Measurements from ENCODE around the gene LGALSL. TPM values are rescaled to one million over a fixed set of nuclear protein-coding genes. Genes with fewer than 3 reads are reported as not detected.

The LGALSL gene
- total and polyA plus RNA-seq, 2 donors (not counting 1 experiment from before 2014, with no cell fraction given): 0.40 to 1.8 TPM

DNA sequence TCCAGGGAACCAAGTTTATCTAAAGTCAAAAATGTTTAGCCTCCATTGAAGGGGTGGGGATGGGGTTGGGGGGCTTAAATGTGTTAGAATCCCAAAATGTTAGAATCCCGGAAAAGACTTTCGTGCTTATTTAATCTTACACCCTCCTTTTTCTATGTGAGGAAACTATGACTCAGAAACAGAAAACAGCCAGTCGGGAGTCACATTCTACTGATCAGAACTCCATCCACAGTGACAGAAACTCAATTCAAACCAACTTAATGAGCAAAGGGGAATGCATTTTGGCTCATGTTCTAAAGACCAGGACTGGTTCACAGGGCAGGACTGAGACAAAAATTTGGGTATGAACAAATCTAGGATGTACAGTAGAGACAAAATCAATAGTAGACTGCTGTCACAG, 38.3 kb downstream of the LGALSL start:
- H3K27ac ChIP-seq (ENCODE audit: low read length in 2 of 2): no peak overlapping the region
- intact Hi-C loops (cut with micrococcal nuclease): no loop called here
- POLR2A ChIA-PET: no interaction called here
- no peak overlapping the region for H2AFZ ChIP-seq (ENCODE audit: insufficient read depth, low read depth, low read length, poor library complexity, severe bottlenecking)
- no peaks in the 10 kb centered on the region for H3K79me2 ChIP-seq (ENCODE audit: control insufficient read depth, insufficient read depth, low read length)
- H3K4me1 ChIP-seq (ENCODE audit: control insufficient read depth in 2 of 2, insufficient read depth in 2 of 2, low read length in 2 of 2): peaks cover 3 to 4% of the 10 kb centered on the region in 2 donors
- CTCF ChIA-PET: interaction anchor here (1.0 to 15.6 kb wide), 3 partner anchors 30 to 442 kb away, joined by 3 to 398 read pairs (median 3); no protein-coding TSS in a partner anchor
- no peak overlapping the region for H3K4me3 Mint-ChIP-seq
- no peak for DNase-seq
- no peaks in the 10 kb centered on the region for H3K9me3 Mint-ChIP-seq (ENCODE audit: insufficient read depth)
- TF ChIP-seq EZH2 (IDR thresholded peaks at IDR 0.05; ENCODE audit: borderline replicate concordance, insufficient read depth, low read depth, low read length, poor library complexity, severe bottlenecking): no peak
- TF ChIP-seq, protein P1, sequence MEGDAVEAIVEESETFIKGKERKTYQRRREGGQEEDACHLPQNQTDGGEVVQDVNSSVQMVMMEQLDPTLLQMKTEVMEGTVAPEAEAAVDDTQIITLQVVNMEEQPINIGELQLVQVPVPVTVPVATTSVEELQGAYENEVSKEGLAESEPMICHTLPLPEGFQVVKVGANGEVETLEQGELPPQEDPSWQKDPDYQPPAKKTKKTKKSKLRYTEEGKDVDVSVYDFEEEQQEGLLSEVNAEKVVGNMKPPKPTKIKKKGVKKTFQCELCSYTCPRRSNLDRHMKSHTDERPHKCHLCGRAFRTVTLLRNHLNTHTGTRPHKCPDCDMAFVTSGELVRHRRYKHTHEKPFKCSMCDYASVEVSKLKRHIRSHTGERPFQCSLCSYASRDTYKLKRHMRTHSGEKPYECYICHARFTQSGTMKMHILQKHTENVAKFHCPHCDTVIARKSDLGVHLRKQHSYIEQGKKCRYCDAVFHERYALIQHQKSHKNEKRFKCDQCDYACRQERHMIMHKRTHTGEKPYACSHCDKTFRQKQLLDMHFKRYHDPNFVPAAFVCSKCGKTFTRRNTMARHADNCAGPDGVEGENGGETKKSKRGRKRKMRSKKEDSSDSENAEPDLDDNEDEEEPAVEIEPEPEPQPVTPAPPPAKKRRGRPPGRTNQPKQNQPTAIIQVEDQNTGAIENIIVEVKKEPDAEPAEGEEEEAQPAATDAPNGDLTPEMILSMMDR (IDR thresholded peaks at IDR 0.05): no peak
- no peak overlapping the region for H3K4me3 ChIP-seq (ENCODE audit: control extremely low read depth in 1 of 5, extremely low read depth in 1 of 5, insufficient read depth in 1 of 5, low read depth in 2 of 5, low read length in 4 of 5)
- no peak overlapping the region for H3K4me2 ChIP-seq (replicated peaks; ENCODE audit: low read depth, low read length, poor library complexity, severe bottlenecking)
- H3K9ac ChIP-seq (ENCODE audit: low read length): no peak overlapping the region
- H3K4me1 Mint-ChIP-seq: peaks cover 5% of the 10 kb centered on the region
- H3K27me3 Mint-ChIP-seq: peaks cover 25% of the 10 kb centered on the region
- no CpG with 5 or more reads among the region's 3 CpGs for WGBS (ENCODE audit: insufficient coverage)
- H3K27me3 ChIP-seq (replicated peaks in 1 of 4; ENCODE audit: control extremely low read depth in 1 of 4, control insufficient read depth in 3 of 4, insufficient read depth in 4 of 4, low read length in 3 of 4): peaks cover 0 to 5% (median 0%) of the 10 kb centered on the region in 4 experiments
- H4K20me1 ChIP-seq (ENCODE audit: control insufficient read depth, insufficient read depth, low read length, poor library complexity, severe bottlenecking): no peaks in the 10 kb centered on the region
- no peak overlapping the region for H3K27ac Mint-ChIP-seq
- no peaks in the 10 kb centered on the region for H3K36me3 ChIP-seq (replicated peaks in 1 of 2; ENCODE audit: control extremely low read depth in 1 of 2, control insufficient read depth in 1 of 2, extremely low read depth in 1 of 2, insufficient read depth in 2 of 2, low read length in 1 of 2)
- ATAC-seq (ENCODE audit: low read depth): no peak
- H3K9me3 ChIP-seq (ENCODE audit: control extremely low read depth in 1 of 3, control insufficient read depth in 2 of 3, insufficient read depth in 1 of 3, low read length in 2 of 3): peaks cover 0 to 4% (median 0%) of the 10 kb centered on the region in 3 donors

DNA sequence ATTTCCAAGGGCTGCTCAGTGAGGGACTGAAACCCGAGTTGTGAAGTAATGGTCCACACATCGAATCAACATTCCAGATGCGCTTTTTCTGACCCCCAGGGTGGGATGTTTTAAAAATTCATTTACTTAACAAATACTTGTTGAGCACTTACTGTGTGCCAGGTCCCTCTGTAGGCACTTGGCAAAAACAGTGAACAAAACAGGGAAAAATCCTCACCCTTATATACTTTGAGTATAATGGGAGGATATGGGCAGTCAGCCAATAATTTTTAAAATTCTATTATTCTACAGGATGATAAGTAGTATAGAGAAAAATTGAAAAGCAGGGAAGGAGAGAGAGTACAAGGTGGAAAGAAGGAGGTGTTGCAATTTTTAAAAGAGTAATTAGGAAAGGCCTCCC, 38.9 kb downstream of the LGALSL start:
- Histone ChIP-seq H3K36me3 (replicated peaks in 1 of 2; ENCODE audit: control extremely low read depth in 1 of 2, control insufficient read depth in 1 of 2, extremely low read depth in 1 of 2, insufficient read depth in 2 of 2, low read length in 1 of 2) (no peaks in the 10 kb centered on the region), H3K79me2 (ENCODE audit: control insufficient read depth, insufficient read depth, low read length) (no peaks in the 10 kb centered on the region), H3K4me1 (ENCODE audit: control insufficient read depth in 2 of 2, insufficient read depth in 2 of 2, low read length in 2 of 2) (peaks cover 3 to 4% of the 10 kb centered on the region in 2 donors), H2AFZ (ENCODE audit: insufficient read depth, low read depth, low read length, poor library complexity, severe bottlenecking) (no peak overlapping the region), H3K9ac (ENCODE audit: low read length) (no peak overlapping the region), H3K27me3 (replicated peaks in 1 of 4; ENCODE audit: control extremely low read depth in 1 of 4, control insufficient read depth in 3 of 4, insufficient read depth in 4 of 4, low read length in 3 of 4) (peaks cover 0 to 7% (median 0%) of the 10 kb centered on the region in 4 experiments), H4K20me1 (ENCODE audit: control insufficient read depth, insufficient read depth, low read length, poor library complexity, severe bottlenecking) (no peaks in the 10 kb centered on the region), H3K4me2 (replicated peaks; ENCODE audit: low read depth, low read length, poor library complexity, severe bottlenecking) (no peak overlapping the region), H3K27ac (ENCODE audit: low read length in 2 of 2) (no peak overlapping the region), H3K4me3 (ENCODE audit: control extremely low read depth in 1 of 5, extremely low read depth in 1 of 5, insufficient read depth in 1 of 5, low read depth in 2 of 5, low read length in 4 of 5) (no peak overlapping the region), H3K9me3 (ENCODE audit: control extremely low read depth in 1 of 3, control insufficient read depth in 2 of 3, insufficient read depth in 1 of 3, low read length in 2 of 3) (peaks cover 0 to 4% (median 0%) of the 10 kb centered on the region in 3 donors)
- ATAC-seq (ENCODE audit: low read depth) (no peak), DNase-seq (no peak)
- intact Hi-C loops (cut with micrococcal nuclease): no loop called here
- Mint-ChIP-seq H3K27me3 (peaks cover 30% of the 10 kb centered on the region), H3K4me1 (peaks cover 5% of the 10 kb centered on the region), H3K27ac (no peak overlapping the region), H3K9me3 (ENCODE audit: insufficient read depth) (no peaks in the 10 kb centered on the region), H3K4me3 (no peak overlapping the region)
- WGBS (ENCODE audit: insufficient coverage): no CpG with 5 or more reads among the region's 3 CpGs
- ChIA-PET POLR2A (no interaction called here), CTCF (interaction anchor here (2.2 kb wide), 1 partner anchor 162 kb away, joined by 12 read pairs; no protein-coding TSS in a partner anchor)
- TF ChIP-seq, protein P1 (IDR thresholded peaks at IDR 0.05): no peak
- TF ChIP-seq EZH2 (IDR thresholded peaks at IDR 0.05; ENCODE audit: borderline replicate concordance, insufficient read depth, low read depth, low read length, poor library complexity, severe bottlenecking): no peak
